GM21619 (cell line): ENCODE measurements around the gene ZNF549.
"Not testable (repeated sequence)": the region's sequence is repeated elsewhere in the genome, so short reads cannot be mapped to it uniquely, and the experiment has no call there.

Experiments
- ATAC-seq: cut with Tn5 transposase; IDR thresholded peaks from one replicate; pipeline ENCODE4 v1.9.1; 2021; ENCODE audit not compliant: unreplicated experiment

Gene ZNF549

GRCh38 chr19:57527136-57527881 is at the start of gene ZNF549:
TSS of gene ZNF549 (plus strand) at chr19:57527356. CDS start at chr19:57527574, 218 bp downstream.
- ATAC-seq = peak; percentile 99

GRCh38 chr19:57487477-57488298 is 39.5 kb upstream of the ZNF549 start, which contains the start of gene ZNF419:
TSS of gene ZNF419 (plus strand) at chr19:57487750. CDS start at chr19:57487951, 201 bp downstream.
- ATAC-seq = peak; percentile 96

GRCh38 chr19:57488299-57488644 is 38.9 kb upstream of the ZNF549 start:
- ATAC-seq = not testable (repeated sequence)

- ATAC-seq = not testable (repeated sequence)
Observed at GRCh38 chr19:57499332-57499679, 27.9 kb upstream of the ZNF549 start.

GRCh38 chr19:57499680-57500395 is 27.3 kb upstream of the ZNF549 start, which contains the start of gene ZNF773:
TSS of gene ZNF773 (plus strand) at chr19:57499938. CDS start at chr19:57500081, 143 bp downstream.
- ATAC-seq = peak; percentile 97

- not testable (repeated sequence) for ATAC-seq
Observed at GRCh38 chr19:57500400-57500799, 26.8 kb upstream of the ZNF549 start.

GRCh38 chr19:57506163-57506562 is 21.0 kb upstream of the ZNF549 start:
- ATAC-seq = no peak

GRCh38 chr19:57511484-57511883 is 15.7 kb upstream of the ZNF549 start:
- ATAC-seq = no peak

GRCh38 chr19:57512845-57513244 is 14.3 kb upstream of the ZNF549 start:
- ATAC-seq = no peak

- no peak for ATAC-seq
Observed at GRCh38 chr19:57515255-57515654, 11.9 kb upstream of the ZNF549 start.

- not testable (repeated sequence) for ATAC-seq
Observed at GRCh38 chr19:57518021-57518420, 9.1 kb upstream of the ZNF549 start.

GRCh38 chr19:57537953-57538547 is 10.9 kb downstream of the ZNF549 start:
- ATAC-seq = no peak

GRCh38 chr19:57546513-57546912 is 19.4 kb downstream of the ZNF549 start:
- ATAC-seq = no peak

GRCh38 chr19:57552432-57552831 is 25.3 kb downstream of the ZNF549 start:
- ATAC-seq = no peak

- ATAC-seq = no peak
Observed at GRCh38 chr19:57557659-57558058, 30.5 kb downstream of the ZNF549 start.

- no peak for ATAC-seq
Observed at GRCh38 chr19:57558525-57558924, 31.4 kb downstream of the ZNF549 start.

GRCh38 chr19:57559008-57559403 is 31.9 kb downstream of the ZNF549 start:
- peak; percentile 22 for ATAC-seq

GRCh38 chr19:57559404-57560025 is 32.4 kb downstream of the ZNF549 start, which contains the start of gene ZNF550:
TSS of gene ZNF550 (minus strand) at chr19:57559863. CDS start at chr19:57559682, 181 bp downstream.
- ATAC-seq = peak; percentile 97

GRCh38 chr19:57560049-57560491 is 32.9 kb downstream of the ZNF549 start:
- ATAC-seq = no peak

- ATAC-seq = no peak
Observed at GRCh38 chr19:57563547-57563946, 36.4 kb downstream of the ZNF549 start.
